K562 (cell line): ENCODE measurements around the gene CCDC68. TPM values are rescaled to one million over a fixed set of nuclear protein-coding genes. Genes with fewer than 3 reads are reported as not detected.

Experiments used
- ATAC-seq: fragments of 200-7000 bp; cut with Tn5 transposase; 3 replicates; pipeline ENCODE4 v1.9.1; 2020; ENCODE audit warnings: moderate library complexity
- BruUV-seq: library from RNA; stranded (reverse); fragments of 400-500 nt; replicated peaks from 2 replicates; lab custom pipeline; 2021; lab: Mats Ljungman, UMichigan
- CTCF ChIA-PET: fragments of 300-600 bp; formaldehyde crosslinking; extraction: SDS; loops from one replicate; lab custom pipeline; 2021; ENCODE audit warnings: low intra/inter-chr PET ratio; lab: Yijun Ruan, JAX
- POLR2A ChIA-PET: fragments of 300-600, 350-650 bp; sonication (Branson Sonifier 250); formaldehyde crosslinking; extraction: SDS; loops from one replicate; lab custom pipeline; 2021; ENCODE audit warnings: antibody characterized with exemption, inconsistent platforms; lab: Yijun Ruan, JAX
- DNase-seq, 4 experiments: peaks; one replicate each; pipeline versions ENCODE4 v3.0.0 to v3.0.0-alpha.2; 2011 to 2018; ENCODE audit warnings: low spot score in 3 of 4, mixed read lengths in 3 of 4; ENCODE audit errors: extremely low read depth in 1 of 4
- FAIRE-seq: peaks from 2 replicates; lab custom pipeline; 2011; peaks lifted over from hg19 to GRCh38; lab: Jason Lieb, UNC
- H2AFZ ChIP-seq: 2 replicates; pipeline ENCODE4 v1.6.0; 2011; ENCODE audit warnings: low read depth, low read length, control low read depth, inconsistent platforms
- H3K27ac ChIP-seq: fragments of 200-600 bp; 3 replicates; pipeline ENCODE4 v1.8.0; 2011; ENCODE audit warnings: low read depth, mild to moderate bottlenecking, control low read depth, inconsistent platforms, low read length, moderate library complexity, mixed read lengths; ENCODE audit errors: extremely low read depth
- H3K27me3 ChIP-seq, 2 experiments: fragments of 300-600 bp in 1 of 2; 2 replicates in 1 of 2; 3 replicates in 1 of 2; pipeline versions ENCODE4 v1.6.0 to v1.8.0; 2011; ENCODE audit warnings: inconsistent platforms in 2 of 2, low read length in 2 of 2, mild to moderate bottlenecking in 1 of 2, mixed read lengths in 1 of 2, moderate library complexity in 1 of 2; ENCODE audit not compliant: control insufficient read depth in 2 of 2, insufficient read depth in 2 of 2
- H3K36me3 ChIP-seq: fragments of 300-600 bp; 3 replicates; pipeline ENCODE4 v1.8.0; 2011; ENCODE audit warnings: mild to moderate bottlenecking, low read length, inconsistent platforms; ENCODE audit not compliant: control insufficient read depth, insufficient read depth
- H3K4me1 ChIP-seq, 2 experiments: fragments of 200-600 bp in 1 of 2; replicated peaks in 1 of 2; 2 replicates in 1 of 2; 3 replicates in 1 of 2; pipeline versions ENCODE4 v1.5.1 to v1.8.0; 2011; ENCODE audit warnings: inconsistent platforms in 2 of 2, low read length in 2 of 2, mild to moderate bottlenecking in 1 of 2, mixed read lengths in 1 of 2, moderate library complexity in 1 of 2; ENCODE audit not compliant: control insufficient read depth in 2 of 2, insufficient read depth in 2 of 2
- H3K4me2 ChIP-seq: 2 replicates; pipeline ENCODE4 v1.6.1; 2011; ENCODE audit warnings: low read length, control low read depth, inconsistent platforms, mixed read lengths; ENCODE audit not compliant: insufficient read depth
- H3K4me3 ChIP-seq: fragments of 200-600 bp; sonication (generic), shearing (Covaris generic); 2 replicates; pipeline ENCODE4 v1.5.1; 2016; ENCODE audit warnings: control low read depth, inconsistent platforms
- H3K79me2 ChIP-seq: fragments of 200-600 bp; 3 replicates; pipeline ENCODE4 v1.8.0; 2011; ENCODE audit warnings: low read length, inconsistent platforms; ENCODE audit not compliant: control insufficient read depth, insufficient read depth
- H3K9ac ChIP-seq, 2 experiments: 2 replicates each; pipeline versions ENCODE4 v1.6.0 to v1.6.1; 2011; ENCODE audit warnings: low read depth in 2 of 2, low read length in 2 of 2, control low read depth in 1 of 2, inconsistent platforms in 1 of 2, mild to moderate bottlenecking in 1 of 2, mixed read lengths in 1 of 2; ENCODE audit not compliant: insufficient read depth in 1 of 2
- H3K9me1 ChIP-seq: one replicate; pipeline ENCODE4 v1.6.0; 2011; ENCODE audit warnings: inconsistent platforms, mild to moderate bottlenecking, low read length, moderate library complexity; ENCODE audit not compliant: control insufficient read depth, insufficient read depth
- H3K9me3 ChIP-seq: replicated peaks from 2 replicates; pipeline ENCODE4 v1.5.1; 2011; ENCODE audit warnings: low read depth, low read length, inconsistent platforms; ENCODE audit not compliant: control insufficient read depth, insufficient read depth
- H4K20me1 ChIP-seq: replicated peaks from 2 replicates; pipeline ENCODE4 v1.6.1; 2011; ENCODE audit warnings: low read length, inconsistent platforms, mixed read lengths; ENCODE audit not compliant: control insufficient read depth, insufficient read depth
- ATF1 ChIP-seq, 2 experiments: fragments of 450-650 bp in 1 of 2; IDR thresholded peaks; 2 replicates each; pipeline ENCODE4 v1.6.1; 2016; ENCODE audit warnings: missing compliant biosample characterization in 1 of 2, missing genetic modification characterization in 1 of 2
- CREB1 ChIP-seq, 2 experiments: sonication (generic) in 1 of 2; formaldehyde crosslinking in 1 of 2; IDR thresholded peaks; 2 replicates each; pipeline versions ENCODE4 v1.6.1 to v1.8.0; 2012 to 2022; ENCODE audit warnings: inconsistent platforms in 1 of 2, mild to moderate bottlenecking in 1 of 2, missing genetic modification reagents in 1 of 2, moderate library complexity in 1 of 2
- CREM ChIP-seq: IDR thresholded peaks from 2 replicates; pipeline ENCODE4 v1.6.1; 2014; ENCODE audit warnings: antibody characterized with exemption, low read depth
- MYNN ChIP-seq, 2 experiments: sonication (generic); formaldehyde crosslinking in 1 of 2; IDR thresholded peaks; 2 replicates each; pipeline versions ENCODE4 v1.5.0 to v1.6.1; 2016 to 2020; ENCODE audit warnings: antibody characterized with exemption in 1 of 2, missing genetic modification reagents in 1 of 2
- SMARCA4 ChIP-seq: fragments of 450-650 bp; IDR thresholded peaks from 2 replicates; pipeline ENCODE4 v1.6.1; 2016
- WGBS: fragments of 100-300 bp; shearing (Covaris generic); methylation state at CpG from one replicate; pipeline ENCODE4 v1.1.6; 2016; ENCODE audit warnings: low coverage, mixed read lengths; ENCODE audit not compliant: insufficient coverage; ENCODE audit errors: missing lambda C conversion rate; 5-methylcytosine and 5-hydroxymethylcytosine counted together
- in situ Hi-C: fragments of 300-500 bp; cut with MboI; formaldehyde crosslinking; loops from 4 replicates; pipeline ENCODE4 v1.15.0; 2018; ENCODE audit warnings: inconsistent platforms, mixed read lengths
- intact Hi-C: fragments of 100-400 bp; cut with micrococcal nuclease; formaldehyde crosslinking; loops from 2 replicates; pipeline ENCODE4 v1.14.2; 2022
- polyA plus RNA-seq, 8 experiments: library from polyadenylated mRNA; depleted of rRNA in 4 of 8; stranded (reverse) in 5 of 8; unstranded in 3 of 8; fragments of >200 nt; fragmentation: Nextera tagmentation in 2 of 8; fragmentation: Illumina TruSeq in 1 of 8; extraction: Ambion mirVana in 2 of 8; extraction: Trizol in 1 of 8; gene quantifications; 2 replicates each; pipeline versions ENCODE4 v1.2.1 to v1.2.3, GENCODE V29; 2011 to 2014; ENCODE audit warnings: inconsistent platforms in 1 of 8, missing spikeins in 1 of 8
- total RNA-seq, 7 experiments: library from RNA; depleted of rRNA in 6 of 7; stranded (reverse); fragments of >200 nt in 6 of 7; fragmentation: Illumina TruSeq in 2 of 7; extraction: Trizol in 2 of 7; gene quantifications; 2 replicates each; pipeline versions ENCODE4 v1.2.1 to v1.2.3, GENCODE V29; 2011 to 2021; ENCODE audit warnings: low replicate concordance in 1 of 7

CCDC68 gene
- total and polyA plus RNA-seq, 9 of the 15 experiments (the other 6 are each of a cell fraction or from before 2014, with no cell fraction given), result 0.28 to 4.5 (median 1.4) TPM

DNA sequence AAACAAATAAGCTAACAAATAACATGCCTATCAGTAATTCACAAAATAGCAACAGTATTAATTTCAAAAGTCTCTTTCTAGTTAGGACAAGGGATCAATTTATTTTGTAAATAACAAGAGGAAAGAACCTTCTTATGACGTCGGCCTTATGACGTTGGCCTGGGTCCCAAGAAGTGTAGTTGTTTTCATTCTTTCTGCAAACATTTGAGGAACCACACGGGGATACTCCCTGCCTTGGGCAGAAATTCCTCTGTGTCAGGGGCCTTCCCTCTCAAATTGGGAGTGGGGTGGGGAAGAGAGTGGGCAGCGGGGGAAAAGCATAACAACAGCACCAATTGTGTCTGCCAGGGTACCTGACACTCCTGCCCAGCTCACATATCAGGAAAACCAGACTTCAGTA, 1.3 kb downstream of the CCDC68 start:
- Histone ChIP-seq H3K4me3 (no peak overlapping the region), H3K27ac (no peak overlapping the region), H2AFZ (peak overlapping the region; percentile 2; the same call in 1 of the 2 replicates), H3K79me2 (no peaks in the 10 kb centered on the region), H3K4me1 (peaks cover 0 to 5% of the 10 kb centered on the region in 2 experiments; a peak in 2 of 5 replicates), H3K27me3 (no peaks in the 10 kb centered on the region), H3K4me2 (no peak overlapping the region), H3K9me3 (no peaks in the 10 kb centered on the region), H4K20me1 (no peaks in the 10 kb centered on the region), H3K36me3 (no peaks in the 10 kb centered on the region), H3K9ac (no peak overlapping the region), H3K9me1 (no peaks in the 10 kb centered on the region)
- in situ Hi-C loops, result no loop called here
- FAIRE-seq (no peak), ATAC-seq (peak; percentile 27; the same call in 2 of the 3 replicates), DNase-seq (peak in 1 of 4 experiments; percentile 19)
- TF ChIP-seq CREB1 (IDR thresholded peaks at IDR 0.05), result no peak
- TF ChIP-seq CREB1 (CRISPR knock-in tag; IDR thresholded peaks at IDR 0.05), result peak; percentile 18; the same call in 1 of the 2 replicates
- TF ChIP-seq SMARCA4, result no peak
- TF ChIP-seq MYNN (IDR thresholded peaks at IDR 0.05), result no peak
- TF ChIP-seq MYNN (CRISPR knock-in tag; IDR thresholded peaks at IDR 0.05), result no peak
- TF ChIP-seq CREM, result 0 out of 2 replicates have a peak, but pooled peaks have one; percentile 24
- TF ChIP-seq ATF1 (CRISPR knock-in tag; IDR thresholded peaks at IDR 0.05), result no peak
- TF ChIP-seq ATF1 (tag; IDR thresholded peaks at IDR 0.05), result peak; percentile 27; the same call in 1 of the 2 replicates
- BruUV-seq, result TSS peak; percentile 64
- intact Hi-C loops, result no loop called here
- CTCF ChIA-PET, result interaction anchor here (0.6 kb wide), 1 partner anchor 305 kb away, joined by 3 read pairs; no protein-coding TSS in a partner anchor
- POLR2A ChIA-PET, result no interaction called here
- 28% methylated on average over 4 of the region's 5 CpGs for WGBS
